ENCODE results near the gene NUMA1. TPM values are rescaled to one million over a fixed set of nuclear protein-coding genes. Genes with fewer than 3 reads are reported as not detected.

NUMA1 gene
- total RNA-seq, 1 donor from 2014 or later: 163 TPM

GRCh38 chr11:72067676-72068075 is 12.7 kb downstream of the NUMA1 start:
- ATAC-seq (ENCODE audit: low read depth) (no peak), DNase-seq (no peak)
- Mint-ChIP-seq H3K27ac (no peak overlapping the region), H3K27me3 (no peaks in the 10 kb centered on the region), H3K4me1 (peaks cover 23% of the 10 kb centered on the region), H3K36me3 (ENCODE audit: low read depth) (peaks cover 19% of the 10 kb centered on the region), H3K4me3 (no peak overlapping the region), H3K9me3 (no peaks in the 10 kb centered on the region)
- POLR2A ChIA-PET: interaction anchor here (1.0 kb wide), 1 partner anchor 139 kb away, joined by 3 read pairs; the partner anchor contains the start of gene XNDC1N
- CTCF ChIA-PET: no interaction called here
- intact Hi-C loops (cut with micrococcal nuclease): no loop called here
- no peak for TF ChIP-seq CTCF (IDR thresholded peaks at IDR 0.05)

- no peak overlapping the region for H3K27ac Mint-ChIP-seq
Measured at GRCh38 chr11:72067266-72067665, 13.1 kb downstream of the NUMA1 start.

GRCh38 chr11:72066855-72067254 is 13.5 kb downstream of the NUMA1 start:
- H3K9me3 Mint-ChIP-seq: no peaks in the 10 kb centered on the region
- ATAC-seq (ENCODE audit: low read depth): no peak
- no peak for DNase-seq
- intact Hi-C loops (cut with micrococcal nuclease): no loop called here
- H3K4me1 Mint-ChIP-seq: peaks cover 27% of the 10 kb centered on the region
- peaks cover 19% of the 10 kb centered on the region for H3K36me3 Mint-ChIP-seq (ENCODE audit: low read depth)
- ChIA-PET POLR2A (no interaction called here), CTCF (interaction anchor here (1.5 kb wide), 1 partner anchor 19 kb away, joined by 3 read pairs; no protein-coding TSS in a partner anchor)
- TF ChIP-seq CTCF (IDR thresholded peaks at IDR 0.05): no peak
- H3K27me3 Mint-ChIP-seq: no peaks in the 10 kb centered on the region
- H3K27ac Mint-ChIP-seq: no peak overlapping the region
- H3K4me3 Mint-ChIP-seq: no peak overlapping the region

More at GRCh38 chr11:72067266-72067665, 13.1 kb downstream of the NUMA1 start:
- intact Hi-C loops (cut with micrococcal nuclease): no loop called here
- Mint-ChIP-seq H3K9me3 (no peaks in the 10 kb centered on the region), H3K4me1 (peaks cover 23% of the 10 kb centered on the region), H3K36me3 (ENCODE audit: low read depth) (peaks cover 19% of the 10 kb centered on the region), H3K4me3 (no peak overlapping the region), H3K27me3 (no peaks in the 10 kb centered on the region)
- DNase-seq (no peak), ATAC-seq (ENCODE audit: low read depth) (no peak)
- no peak for TF ChIP-seq CTCF (IDR thresholded peaks at IDR 0.05)
- ChIA-PET POLR2A (interaction anchor here (1.0 kb wide), 1 partner anchor 139 kb away, joined by 3 read pairs; the partner anchor contains the start of gene XNDC1N), CTCF (interaction anchor here (1.5 kb wide), 1 partner anchor 19 kb away, joined by 3 read pairs; no protein-coding TSS in a partner anchor)

GRCh38 chr11:72061739-72062396 is 18.5 kb downstream of the NUMA1 start:
- Mint-ChIP-seq H3K27ac (peak overlapping the region; percentile 30), H3K27me3 (no peaks in the 10 kb centered on the region), H3K9me3 (no peaks in the 10 kb centered on the region), H3K4me1 (peaks cover 7% of the 10 kb centered on the region), H3K4me3 (no peak overlapping the region), H3K36me3 (ENCODE audit: low read depth) (peaks cover 6% of the 10 kb centered on the region)
- no peak for TF ChIP-seq CTCF (IDR thresholded peaks at IDR 0.05)
- CTCF ChIA-PET: no interaction called here
- intact Hi-C loops (cut with micrococcal nuclease): no loop called here
- ATAC-seq (ENCODE audit: low read depth) (no peak), DNase-seq (no peak)
- POLR2A ChIA-PET: interaction anchor here (0.6 to 0.7 kb wide), 2 partner anchors 97 to 346 kb away, joined by 3 to 8 read pairs; no protein-coding TSS in a partner anchor

GRCh38 chr11:72058416-72059034 is 21.8 kb downstream of the NUMA1 start:
- H3K4me3 Mint-ChIP-seq: no peak overlapping the region
- TF ChIP-seq CTCF (IDR thresholded peaks at IDR 0.05): no peak
- ChIA-PET CTCF (no interaction called here), POLR2A (interaction anchor here (1.7 kb wide), 1 partner anchor 19 kb away, joined by 3 read pairs; no protein-coding TSS in a partner anchor)
- DNase-seq (no peak), ATAC-seq (ENCODE audit: low read depth) (no peak)
- H3K9me3 Mint-ChIP-seq: no peaks in the 10 kb centered on the region
- no peak overlapping the region for H3K27ac Mint-ChIP-seq
- H3K27me3 Mint-ChIP-seq: no peaks in the 10 kb centered on the region
- H3K36me3 Mint-ChIP-seq (ENCODE audit: low read depth): no peaks in the 10 kb centered on the region
- H3K4me1 Mint-ChIP-seq: peaks cover 7% of the 10 kb centered on the region
- intact Hi-C loops (cut with micrococcal nuclease): no loop called here
